CD4-positive, alpha-beta T cell (primary cell): Measurements from ENCODE around the gene POU2F1. TPM values are rescaled to one million over a fixed set of nuclear protein-coding genes. Genes with fewer than 3 reads are reported as not detected.

Experiments
- ATAC-seq: fragments of 200-7000 bp; cut with Tn5 transposase; one replicate; pipeline ENCODE4 v1.10.0; 2022; ENCODE audit warnings: mild to moderate bottlenecking; ENCODE audit not compliant: poor library complexity
- CTCF ChIA-PET: fragments of 350-600 bp; sonication (Branson Sonifier 250); formaldehyde crosslinking; loops from one replicate; lab custom pipeline; 2021; ENCODE audit warnings: antibody characterized with exemption, inconsistent platforms; lab: Charles Lee
- POLR2A ChIA-PET: fragments of 350-600 bp; sonication (Branson Sonifier 250); formaldehyde crosslinking; loops from one replicate; lab custom pipeline; 2021; ENCODE audit warnings: antibody characterized with exemption, inconsistent platforms; lab: Charles Lee
- DNase-seq, 14 experiments: peaks; one replicate each; pipeline ENCODE4 v3.0.0-alpha.2; 2013 to 2020; ENCODE audit warnings: mixed read lengths in 2 of 14
- H3K27ac ChIP-seq, 2 donors: one replicate each; pipeline versions ENCODE4 v1.5.1 to v1.7.0; 2013; ENCODE audit warnings: low read length in 2 of 2, low read depth in 1 of 2, mild to moderate bottlenecking in 1 of 2
- H3K27me3 ChIP-seq, 2 experiments: 1 replicate in 1 of 2; 2 replicates in 1 of 2; pipeline versions ENCODE4 v1.6.1 to v1.7.0; 2013; ENCODE audit warnings: low read length in 2 of 2, control low read depth in 1 of 2, mild to moderate bottlenecking in 1 of 2, moderate library complexity in 1 of 2; ENCODE audit not compliant: insufficient read depth in 2 of 2, control insufficient read depth in 1 of 2
- H3K36me3 ChIP-seq: one replicate; pipeline ENCODE4 v1.6.1; 2013; ENCODE audit warnings: low read length, control low read depth; ENCODE audit not compliant: insufficient read depth
- H3K4me1 ChIP-seq: one replicate; pipeline ENCODE4 v1.6.1; 2013; ENCODE audit warnings: low read length, control low read depth; ENCODE audit not compliant: insufficient read depth
- H3K4me3 ChIP-seq: one replicate; pipeline ENCODE4 v1.5.1; 2013; ENCODE audit warnings: mild to moderate bottlenecking, low read length, moderate library complexity
- H3K9me3 ChIP-seq, 2 experiments: 1 replicate in 1 of 2; 2 replicates in 1 of 2; pipeline versions ENCODE4 v1.6.1 to v1.7.0; 2013; ENCODE audit warnings: low read length in 2 of 2, mild to moderate bottlenecking in 2 of 2, control low read depth in 1 of 2, moderate library complexity in 1 of 2; ENCODE audit not compliant: control insufficient read depth in 1 of 2, insufficient read depth in 1 of 2
- H3K27ac Mint-ChIP-seq: one replicate; pipeline ENCODE4 v1.8.0; 2020; ENCODE audit warnings: mixed read lengths
- H3K27me3 Mint-ChIP-seq: one replicate; pipeline ENCODE4 v1.8.0; 2021; ENCODE audit warnings: mixed read lengths
- H3K36me3 Mint-ChIP-seq: one replicate; pipeline ENCODE4 v1.8.0; 2021; ENCODE audit warnings: low read depth, mixed read lengths
- H3K4me1 Mint-ChIP-seq: one replicate; pipeline ENCODE4 v1.8.0; 2021; ENCODE audit warnings: low read depth, mixed read lengths
- H3K4me3 Mint-ChIP-seq: one replicate; pipeline ENCODE4 v1.8.0; 2020; ENCODE audit warnings: mild to moderate bottlenecking, mixed read lengths
- H3K9me3 Mint-ChIP-seq: one replicate; pipeline ENCODE4 v1.8.0; 2020; ENCODE audit warnings: mixed read lengths
- intact Hi-C, 2 experiments: fragments of 100-400 bp; cut with DNase I in 1 of 2; cut with micrococcal nuclease in 1 of 2; formaldehyde crosslinking; loops; one replicate each; pipeline versions ENCODE4 v1.15.1 to v1.9.0; 2023 to 2025; cut with DNase I, micrococcal nuclease
- total RNA-seq, 174 experiments: library from RNA in 2 of 174; stranded (reverse) in 2 of 174; gene quantifications; one replicate each; pipeline ENCODE4 v1.2.3 and lab custom pipeline; 2021 to 2026
- TF ChIP-seq, protein P1 (sequence below): fragments of 200-600 bp; IDR thresholded peaks from one replicate; pipeline ENCODE4 v1.8.0; 2022; ENCODE audit warnings: antibody characterized with exemption, mild to moderate bottlenecking

Gene POU2F1
- total RNA-seq, 2 experiments from 2014 or later, result 27.0 to 28.6 TPM

DNA sequence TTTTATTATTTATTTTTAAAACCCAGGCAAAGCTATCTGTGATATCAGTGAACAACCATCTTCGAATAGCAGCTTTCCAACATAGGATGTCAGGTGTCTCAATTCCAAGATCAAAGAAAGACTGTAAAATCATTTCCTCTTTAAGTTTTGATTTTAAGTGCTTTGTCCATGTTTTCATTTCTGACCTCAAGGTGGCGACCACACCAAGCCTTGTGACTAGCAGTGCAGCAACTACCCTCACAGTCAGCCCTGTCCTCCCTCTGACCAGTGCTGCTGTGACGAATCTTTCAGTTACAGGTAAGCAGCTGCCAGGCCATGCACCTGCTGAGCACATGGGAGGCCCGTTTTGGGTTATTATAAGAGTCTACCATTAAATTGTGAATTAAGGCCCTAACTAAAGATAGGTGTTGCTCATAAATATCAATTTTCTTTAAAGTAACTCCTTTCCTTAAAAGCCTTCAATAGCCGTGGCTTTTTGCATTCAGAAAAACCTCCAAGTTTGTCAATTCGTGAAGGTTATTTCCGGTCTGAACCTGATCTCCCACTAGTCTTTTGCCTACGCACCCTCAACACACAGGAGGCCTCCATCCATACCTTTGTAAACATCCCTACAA is 180.7 kb downstream of the POU2F1 start:
- H3K27ac Mint-ChIP-seq, result no peak overlapping the region
- no peaks in the 10 kb centered on the region for H3K9me3 Mint-ChIP-seq
- no peak overlapping the region for H3K27ac ChIP-seq
- no peaks in the 10 kb centered on the region for H3K4me1 Mint-ChIP-seq
- no peaks in the 10 kb centered on the region for H3K9me3 ChIP-seq
- peak; percentile 58 for ATAC-seq
- peaks cover 24% of the 10 kb centered on the region for H3K36me3 ChIP-seq
- intact Hi-C loops, result loop anchor here (1.0 to 5.0 kb wide), 3 partner anchors 41 to 132 kb away; no protein-coding TSS in a partner anchor
- H3K4me3 ChIP-seq, result no peak overlapping the region
- peaks cover 82% of the 10 kb centered on the region for H3K36me3 Mint-ChIP-seq
- H3K27me3 Mint-ChIP-seq, result no peaks in the 10 kb centered on the region
- H3K27me3 ChIP-seq, result no peaks in the 10 kb centered on the region
- no peaks in the 10 kb centered on the region for H3K4me1 ChIP-seq
- CTCF ChIA-PET, result interaction anchor here (0.9 to 3.8 kb wide), 10 partner anchors 8 to 154 kb away, joined by 3 to 17 read pairs (median 3); partner anchors contain the start of gene CD247
- DNase-seq, result peak in 13 of 14 experiments; percentile 17 to 76 (median 37)
- no peak overlapping the region for H3K4me3 Mint-ChIP-seq
- POLR2A ChIA-PET, result interaction anchor here (0.6 kb wide), 1 partner anchor 16 kb away, joined by 3 read pairs; no protein-coding TSS in a partner anchor
- TF ChIP-seq, protein P1, sequence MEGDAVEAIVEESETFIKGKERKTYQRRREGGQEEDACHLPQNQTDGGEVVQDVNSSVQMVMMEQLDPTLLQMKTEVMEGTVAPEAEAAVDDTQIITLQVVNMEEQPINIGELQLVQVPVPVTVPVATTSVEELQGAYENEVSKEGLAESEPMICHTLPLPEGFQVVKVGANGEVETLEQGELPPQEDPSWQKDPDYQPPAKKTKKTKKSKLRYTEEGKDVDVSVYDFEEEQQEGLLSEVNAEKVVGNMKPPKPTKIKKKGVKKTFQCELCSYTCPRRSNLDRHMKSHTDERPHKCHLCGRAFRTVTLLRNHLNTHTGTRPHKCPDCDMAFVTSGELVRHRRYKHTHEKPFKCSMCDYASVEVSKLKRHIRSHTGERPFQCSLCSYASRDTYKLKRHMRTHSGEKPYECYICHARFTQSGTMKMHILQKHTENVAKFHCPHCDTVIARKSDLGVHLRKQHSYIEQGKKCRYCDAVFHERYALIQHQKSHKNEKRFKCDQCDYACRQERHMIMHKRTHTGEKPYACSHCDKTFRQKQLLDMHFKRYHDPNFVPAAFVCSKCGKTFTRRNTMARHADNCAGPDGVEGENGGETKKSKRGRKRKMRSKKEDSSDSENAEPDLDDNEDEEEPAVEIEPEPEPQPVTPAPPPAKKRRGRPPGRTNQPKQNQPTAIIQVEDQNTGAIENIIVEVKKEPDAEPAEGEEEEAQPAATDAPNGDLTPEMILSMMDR, result peak; percentile 77

DNA sequence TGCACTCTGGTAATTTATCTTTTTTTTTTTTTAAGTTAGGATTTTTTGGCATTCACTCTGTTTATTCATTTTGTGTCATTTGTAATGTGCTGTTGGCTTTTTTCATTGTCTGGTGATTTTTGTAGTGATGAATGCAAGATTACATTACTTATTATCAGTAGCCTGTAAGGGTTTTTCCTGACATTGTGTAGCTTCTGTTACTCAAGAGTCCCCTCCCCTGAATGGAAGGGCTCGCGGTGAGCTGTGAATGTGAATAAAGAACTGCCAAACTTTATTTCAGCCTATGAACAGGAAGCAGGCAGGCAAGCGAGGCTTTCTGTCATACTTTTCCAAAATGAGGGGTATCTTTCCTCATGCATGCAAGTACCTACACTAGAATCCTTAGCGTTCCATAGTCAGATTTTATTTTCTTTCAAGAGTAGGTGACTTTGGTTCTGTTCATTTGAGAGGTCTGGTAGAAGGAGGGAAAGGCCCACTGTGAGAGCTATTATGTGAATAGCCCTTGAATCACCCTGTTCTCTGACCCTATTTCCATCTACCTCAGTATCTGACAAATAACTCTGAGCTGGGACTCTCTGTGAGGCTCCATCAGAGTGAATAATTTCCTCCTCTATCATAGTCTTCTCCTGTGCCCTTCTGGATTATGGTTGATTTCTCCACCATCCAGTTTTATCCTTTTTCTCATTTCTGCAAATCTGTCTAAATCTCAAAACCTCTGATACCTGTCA is 183.6 kb downstream of the POU2F1 start:
- H3K4me3 Mint-ChIP-seq, result no peak overlapping the region
- no peaks in the 10 kb centered on the region for H3K4me1 ChIP-seq
- ChIA-PET CTCF (interaction anchor here (3.8 kb wide), 1 partner anchor 130 kb away, joined by 17 read pairs; no protein-coding TSS in a partner anchor), POLR2A (no interaction called here)
- H3K9me3 Mint-ChIP-seq, result no peaks in the 10 kb centered on the region
- H3K4me1 Mint-ChIP-seq, result no peaks in the 10 kb centered on the region
- H3K27ac Mint-ChIP-seq, result no peak overlapping the region
- no peaks in the 10 kb centered on the region for H3K9me3 ChIP-seq
- DNase-seq (no peak), ATAC-seq (no peak)
- H3K27me3 Mint-ChIP-seq, result no peaks in the 10 kb centered on the region
- no peak overlapping the region for H3K27ac ChIP-seq
- TF ChIP-seq, protein P1, result no peak
- H3K36me3 Mint-ChIP-seq, result peaks cover 78% of the 10 kb centered on the region
- intact Hi-C loops, result loop anchor here in 1 of 2 experiments (5.0 kb wide), 1 partner anchor 38 kb away; no protein-coding TSS in a partner anchor
- H3K4me3 ChIP-seq, result no peak overlapping the region
- peaks cover 13% of the 10 kb centered on the region for H3K36me3 ChIP-seq
- H3K27me3 ChIP-seq, result no peaks in the 10 kb centered on the region

GRCh38 chr1:167404908-167405307 is 184.2 kb downstream of the POU2F1 start:
- ChIA-PET CTCF (no interaction called here), POLR2A (no interaction called here)
- H3K9me3 ChIP-seq, result no peaks in the 10 kb centered on the region
- ATAC-seq (no peak), DNase-seq (no peak)
- no peaks in the 10 kb centered on the region for H3K27me3 ChIP-seq
- Mint-ChIP-seq H3K4me1 (no peaks in the 10 kb centered on the region), H3K9me3 (no peaks in the 10 kb centered on the region), H3K27me3 (no peaks in the 10 kb centered on the region), H3K27ac (no peak overlapping the region), H3K36me3 (peaks cover 83% of the 10 kb centered on the region), H3K4me3 (no peak overlapping the region)
- no peak overlapping the region for H3K4me3 ChIP-seq
- H3K36me3 ChIP-seq, result peaks cover 13% of the 10 kb centered on the region
- intact Hi-C loops, result loop anchor here in 1 of 2 experiments (5.0 kb wide), 1 partner anchor 37 kb away; no protein-coding TSS in a partner anchor
- TF ChIP-seq, protein P1, result no peak
- no peak overlapping the region for H3K27ac ChIP-seq
- H3K4me1 ChIP-seq, result no peaks in the 10 kb centered on the region
